Stimulated activated CD4-positive, alpha-beta T cell treated with anti-CD3 and anti-CD28 coated beads, Interleukin-12 subunit alpha, Interleukin-12 subunit beta, amount 100 ng/mL, for 48 hours (primary cell): ENCODE results near the gene B4GALT6.
"Not testable (repeated sequence)": the region's sequence is repeated elsewhere in the genome, so short reads cannot be mapped to it uniquely, and the experiment has no call there.

Experiments used
- DNase-seq, 3 donors: peaks; one replicate each; pipeline ENCODE4 v3.0.0-alpha.2; 2020; ENCODE audit warnings: low read depth in 2 of 3, low spot score in 1 of 3

Gene B4GALT6, protein sequence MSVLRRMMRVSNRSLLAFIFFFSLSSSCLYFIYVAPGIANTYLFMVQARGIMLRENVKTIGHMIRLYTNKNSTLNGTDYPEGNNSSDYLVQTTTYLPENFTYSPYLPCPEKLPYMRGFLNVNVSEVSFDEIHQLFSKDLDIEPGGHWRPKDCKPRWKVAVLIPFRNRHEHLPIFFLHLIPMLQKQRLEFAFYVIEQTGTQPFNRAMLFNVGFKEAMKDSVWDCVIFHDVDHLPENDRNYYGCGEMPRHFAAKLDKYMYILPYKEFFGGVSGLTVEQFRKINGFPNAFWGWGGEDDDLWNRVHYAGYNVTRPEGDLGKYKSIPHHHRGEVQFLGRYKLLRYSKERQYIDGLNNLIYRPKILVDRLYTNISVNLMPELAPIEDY

DNA sequence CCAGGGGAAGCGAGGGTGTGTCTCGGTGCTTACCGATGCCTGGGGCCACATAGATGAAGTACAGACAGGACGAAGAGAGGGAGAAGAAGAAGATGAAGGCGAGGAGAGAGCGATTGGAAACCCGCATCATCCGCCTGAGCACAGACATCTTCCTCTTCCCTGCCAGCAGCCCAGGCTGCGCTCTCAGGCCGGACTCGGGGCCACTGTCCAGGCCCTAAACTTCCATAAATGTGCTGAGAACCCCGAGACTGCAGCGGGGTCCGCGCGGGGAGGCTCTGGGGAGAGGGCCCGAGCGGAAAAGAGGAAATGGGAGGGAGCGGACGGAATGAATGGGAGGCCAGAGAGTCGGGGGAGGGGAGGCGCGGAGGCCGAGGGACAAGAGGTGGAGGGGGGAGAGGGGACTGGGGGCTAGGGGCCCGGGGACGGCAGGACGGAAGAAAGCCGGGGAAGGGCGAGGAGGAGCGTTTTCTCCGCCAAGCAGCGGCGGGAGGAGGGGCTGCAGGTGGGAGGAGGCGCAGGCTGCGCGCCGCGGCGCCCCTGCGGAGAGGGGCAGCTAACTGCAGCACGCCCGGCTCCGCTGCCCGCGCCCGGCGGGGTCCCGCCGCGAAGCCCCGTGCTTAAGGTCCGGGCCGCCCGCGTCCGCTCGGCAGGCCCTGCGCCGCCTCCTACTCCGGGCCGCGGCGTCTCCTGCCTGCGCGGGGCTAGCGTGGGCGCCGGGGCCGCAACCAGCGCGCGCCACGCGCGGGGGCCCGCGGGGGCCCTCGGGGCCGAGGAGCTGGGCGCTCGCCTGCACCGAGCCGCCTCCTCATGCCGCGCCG, at the start of gene B4GALT6:
TSS of gene B4GALT6 (minus strand) at position 303 of the 818 bp plus-strand sequence. CDS start at position 148, 155 bp downstream.
- no peak for DNase-seq

DNA sequence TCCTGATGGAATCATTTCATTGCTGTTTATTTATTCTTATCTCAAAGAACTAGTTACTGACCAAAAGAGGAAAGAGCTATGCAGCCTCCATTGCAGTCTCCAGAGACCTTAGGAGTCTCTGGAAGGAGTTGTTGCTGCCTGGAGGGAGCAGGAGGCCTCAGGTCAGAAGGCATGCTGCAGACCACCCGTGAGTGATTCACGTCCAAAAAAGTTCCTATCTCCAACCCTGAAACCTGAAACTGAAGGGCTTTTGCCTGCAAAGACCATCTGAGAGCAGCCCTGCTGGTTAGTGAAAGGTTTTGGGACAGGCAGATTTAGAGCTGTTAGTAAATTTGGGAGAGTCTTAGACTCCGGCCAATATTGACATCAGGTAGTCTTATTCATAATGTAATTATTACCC, 47.2 kb upstream of the B4GALT6 start:
- DNase-seq, result no peak

DNA sequence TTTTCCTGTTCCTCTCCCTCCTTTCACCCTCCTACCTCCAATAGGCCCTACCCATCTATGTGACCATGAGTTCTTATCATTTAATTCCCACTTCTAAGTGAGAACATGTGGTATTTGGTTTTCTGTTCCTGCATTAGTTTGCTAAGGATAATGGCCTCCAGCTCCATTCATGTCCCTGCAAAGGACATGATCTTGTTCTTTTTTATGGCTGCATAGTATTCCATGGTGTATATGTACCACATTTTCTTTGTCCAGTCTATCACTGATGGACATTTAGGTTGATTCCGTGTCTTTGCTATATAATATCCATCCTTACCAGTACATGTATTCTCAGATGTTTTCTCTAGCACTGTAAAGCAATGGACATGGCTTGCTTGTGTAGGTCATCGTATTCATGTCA, 44.8 kb upstream of the B4GALT6 start:
- not testable (repeated sequence) for DNase-seq

DNA sequence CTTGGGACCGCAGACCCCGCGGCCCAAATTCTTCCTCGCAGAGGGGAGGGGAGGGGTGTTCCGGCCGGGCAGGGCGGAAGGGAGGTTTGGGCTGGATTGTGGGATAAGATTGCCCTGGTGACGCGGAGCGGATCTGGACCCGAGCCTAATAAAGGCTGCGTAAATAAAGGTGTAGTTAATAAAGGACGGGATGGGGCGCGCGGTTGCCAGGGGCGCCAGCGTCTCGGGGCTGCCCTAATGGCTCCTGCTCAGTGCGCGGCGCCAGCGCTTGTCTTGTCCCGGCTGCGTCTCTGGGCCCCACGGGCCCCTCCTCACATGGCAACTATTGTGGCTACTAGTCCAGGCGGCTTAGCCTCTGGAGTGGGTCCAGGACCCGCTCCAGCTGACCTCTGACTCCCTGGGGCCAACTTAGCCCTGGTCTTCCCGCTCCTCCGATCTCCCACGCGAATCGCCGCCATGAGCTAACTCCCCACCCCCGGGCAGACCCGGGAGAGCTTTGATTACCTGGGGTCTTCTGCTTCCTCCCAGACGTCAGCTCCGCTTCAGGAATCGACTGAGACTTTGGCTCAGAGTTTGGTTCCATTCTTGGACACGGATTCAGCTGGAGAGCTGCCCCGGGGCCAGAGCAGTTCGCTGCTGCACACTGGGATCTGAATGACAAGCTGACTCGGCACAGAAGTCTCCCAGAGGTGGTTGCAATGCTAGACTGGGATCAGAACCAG, 39.8 kb upstream of the B4GALT6 start:
- DNase-seq, result no peak

DNA sequence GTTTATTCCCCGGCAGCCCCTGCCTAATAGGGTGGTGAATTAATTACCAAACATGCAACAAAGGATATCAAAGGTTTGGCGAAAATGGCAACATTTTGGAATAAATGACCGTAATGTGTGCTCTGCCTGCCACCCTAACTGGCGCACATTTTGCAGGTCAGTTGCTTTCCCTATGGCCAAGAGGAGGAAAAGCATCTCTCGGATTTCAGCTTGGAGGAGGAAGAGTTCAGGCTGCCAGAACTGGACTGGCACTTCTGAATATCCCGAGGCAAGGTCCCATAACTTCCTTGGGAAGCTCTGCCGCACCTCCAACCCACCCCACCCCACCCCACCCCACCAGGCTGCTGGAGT, 39.2 kb upstream of the B4GALT6 start:
- DNase-seq, result no peak

DNA sequence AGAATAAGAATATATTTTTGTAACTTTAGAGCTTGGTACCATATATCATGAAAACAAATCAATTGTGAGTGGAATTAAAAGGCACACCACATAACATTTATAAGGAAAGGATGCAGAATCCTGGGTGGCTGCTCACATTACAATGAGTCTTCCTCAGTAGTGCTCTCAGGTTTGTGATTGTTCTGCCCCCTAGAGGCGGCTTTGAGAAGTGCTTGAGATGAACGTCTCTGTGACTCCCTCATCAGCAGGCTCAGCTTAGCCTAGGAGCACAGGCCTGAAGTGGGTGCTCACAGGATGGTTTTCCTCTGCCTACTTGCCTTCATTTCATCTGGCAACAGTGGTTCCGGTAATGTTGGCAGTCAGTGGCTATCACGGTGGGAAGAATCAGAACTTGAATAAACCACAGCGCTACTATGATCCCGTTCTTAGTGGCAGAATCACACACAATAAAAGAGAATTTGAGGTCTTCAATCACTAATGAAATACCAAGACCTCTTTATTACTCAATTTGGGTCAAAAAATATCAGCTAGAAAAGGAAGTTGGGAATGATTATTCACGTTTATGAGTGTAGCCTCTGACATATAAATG, 38.1 kb upstream of the B4GALT6 start:
- DNase-seq, result peak; percentile 62 to 84 (median 64)

DNA sequence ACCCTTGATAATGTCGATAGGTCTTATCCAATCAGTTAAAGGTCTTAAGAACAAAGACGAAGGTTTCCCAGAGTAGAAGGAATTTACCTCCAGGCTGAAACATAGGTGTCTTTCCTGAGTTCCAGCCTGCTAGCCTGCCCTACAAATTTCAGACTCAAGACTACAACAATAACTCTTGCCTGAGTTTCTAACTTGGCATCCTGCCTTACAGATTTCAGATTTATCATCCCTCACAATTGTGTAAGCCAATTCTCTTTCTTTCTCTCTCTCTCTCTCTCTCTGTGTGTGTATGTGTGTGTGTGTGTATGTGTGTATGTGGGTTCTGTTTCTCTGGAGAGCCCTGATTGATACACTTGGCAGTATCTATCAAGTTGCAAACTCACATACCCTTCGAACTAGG, 37.2 kb upstream of the B4GALT6 start:
- no peak for DNase-seq

DNA sequence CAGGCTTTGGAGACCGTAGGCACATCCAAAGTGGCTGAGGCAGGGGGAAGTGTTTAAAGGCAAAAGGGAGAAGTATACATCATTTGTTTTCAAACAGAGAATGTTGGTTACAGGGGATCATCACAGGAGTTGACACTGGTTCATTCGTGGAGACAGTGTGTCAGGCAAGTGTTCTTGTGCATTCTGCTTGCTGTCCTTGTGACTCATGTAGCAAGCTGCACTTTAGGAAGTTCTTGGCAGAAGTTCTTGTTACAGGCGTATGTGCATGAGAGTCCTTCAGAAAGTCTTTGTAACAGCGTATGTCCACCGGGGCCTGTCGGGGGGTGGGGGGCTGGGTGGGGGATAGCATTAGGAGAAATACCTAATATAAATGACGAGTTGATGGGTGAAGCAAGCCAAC, 36.5 kb upstream of the B4GALT6 start:
- no peak for DNase-seq

DNA sequence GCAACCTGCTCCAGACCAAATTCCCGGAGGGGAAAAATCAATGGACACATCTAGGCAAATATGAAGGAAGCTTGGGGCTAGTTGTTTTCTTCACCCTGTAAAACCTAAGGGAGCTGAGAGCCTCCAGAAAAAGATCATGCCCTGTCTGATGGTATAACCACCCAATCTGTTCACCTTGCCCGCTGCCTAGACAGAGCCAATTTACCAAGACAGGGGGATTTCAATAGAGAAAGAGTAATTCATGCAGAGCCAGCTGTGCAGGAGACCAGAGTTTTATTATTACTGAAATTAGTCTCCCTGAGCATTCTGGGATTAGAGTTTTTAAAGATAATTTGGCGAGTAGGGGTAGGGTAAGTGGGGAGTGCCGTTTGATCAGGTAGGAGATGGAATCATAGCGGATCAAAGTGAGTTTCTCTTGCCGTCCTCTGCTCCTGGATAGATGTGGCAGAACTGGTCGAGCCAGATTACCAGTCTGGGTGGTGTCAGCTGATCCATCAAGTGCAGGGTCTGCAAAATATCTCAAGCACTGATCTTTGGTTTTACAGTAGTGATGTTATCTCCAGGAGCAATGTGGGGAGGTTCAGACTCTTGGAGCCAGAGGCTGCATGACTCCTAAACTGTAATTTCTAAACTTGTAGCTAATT, 35.1 kb upstream of the B4GALT6 start:
- no peak for DNase-seq

DNA sequence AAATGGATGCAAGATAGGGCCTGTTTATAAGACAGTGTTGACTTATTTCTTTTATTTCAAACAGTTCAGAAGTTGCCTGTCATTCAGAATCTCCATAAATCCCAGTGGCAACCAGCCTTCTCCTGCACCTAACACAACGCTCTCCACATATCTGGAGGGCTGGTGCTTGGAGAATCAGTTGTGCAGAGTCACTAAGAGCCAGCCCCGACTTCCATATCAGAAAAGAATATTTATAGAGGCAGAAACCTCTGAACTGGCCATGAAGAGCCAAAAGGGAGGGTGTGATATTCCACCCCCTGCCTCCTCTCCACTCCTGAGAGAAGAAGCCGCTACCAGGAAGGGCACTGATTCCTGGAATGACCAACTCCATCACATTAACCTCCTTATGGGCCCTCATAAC, 34.0 kb upstream of the B4GALT6 start:
- DNase-seq, result no peak

DNA sequence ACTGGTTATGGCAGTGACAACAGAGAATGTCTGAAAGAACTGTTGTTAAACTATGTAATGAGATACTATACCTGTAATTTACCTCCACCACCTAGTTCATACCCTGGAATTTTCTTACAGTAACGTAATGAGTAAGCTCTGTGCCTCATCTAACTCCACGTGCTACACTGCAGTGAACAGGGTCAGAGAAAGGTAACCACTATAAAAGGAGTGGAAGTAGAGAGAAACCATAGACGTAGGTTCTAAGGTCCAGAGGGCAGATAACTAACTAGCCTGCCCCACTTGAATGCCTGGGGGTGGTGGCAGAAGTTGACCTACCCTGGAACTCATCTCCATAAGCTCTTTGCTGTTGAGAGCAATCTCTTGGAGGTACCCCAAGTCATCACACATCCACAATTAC, 32.0 kb upstream of the B4GALT6 start:
- no peak for DNase-seq

DNA sequence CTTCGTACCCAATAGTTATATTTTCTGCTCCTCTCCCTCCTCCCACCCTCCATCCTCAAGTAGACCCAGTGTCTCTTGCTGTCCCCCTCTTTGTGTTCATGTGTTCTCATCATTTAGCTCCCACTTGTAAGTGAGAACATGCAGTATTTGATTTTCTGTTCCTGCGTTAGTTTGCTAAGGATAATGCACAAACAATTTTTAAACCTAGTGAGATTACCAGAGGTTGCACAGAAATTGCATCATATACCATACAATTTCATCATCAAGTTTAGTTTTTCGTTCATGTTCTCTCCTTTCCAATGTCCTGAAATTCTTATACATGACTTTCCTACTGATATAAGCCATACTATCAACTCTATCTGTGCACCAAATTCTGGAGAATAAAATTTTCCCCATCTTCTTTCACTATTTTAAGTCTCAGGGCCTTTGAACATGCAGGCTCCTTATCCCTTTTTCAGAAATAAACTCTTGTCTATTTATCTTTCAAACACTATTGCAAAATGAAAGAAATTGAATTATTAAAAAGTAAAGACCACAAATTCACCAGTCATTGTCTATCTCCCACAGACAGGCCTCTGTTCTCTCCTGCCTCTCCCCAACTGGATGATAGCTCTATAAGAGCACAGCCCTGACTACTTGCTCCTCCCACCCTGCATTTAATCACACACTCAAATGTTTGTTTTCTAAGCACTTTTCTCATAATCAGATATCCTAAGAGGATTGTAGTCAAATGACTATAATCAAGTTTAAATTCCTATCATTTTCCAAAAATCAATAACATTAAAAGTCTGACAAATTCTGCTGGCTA, 27.2 kb upstream of the B4GALT6 start:
- DNase-seq, result no peak

DNA sequence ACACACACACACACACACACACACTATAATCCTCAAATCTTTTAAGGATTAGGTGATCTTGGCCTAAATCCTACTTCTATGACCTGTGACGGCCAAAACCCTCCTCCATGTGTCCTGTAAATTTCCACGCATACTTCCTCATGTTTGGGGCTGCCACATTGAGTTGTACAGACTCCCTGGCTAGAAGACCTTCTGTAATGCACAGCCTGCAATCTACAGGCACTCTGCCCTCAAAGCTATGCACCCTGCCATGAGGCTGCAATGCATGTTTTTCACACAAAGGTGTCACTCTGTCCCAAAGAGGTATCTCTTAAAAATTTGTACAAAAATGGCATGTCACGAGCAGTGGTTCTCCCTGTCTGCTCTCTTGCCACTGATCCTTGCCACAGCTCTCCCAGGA, 26.4 kb upstream of the B4GALT6 start:
- no peak for DNase-seq

DNA sequence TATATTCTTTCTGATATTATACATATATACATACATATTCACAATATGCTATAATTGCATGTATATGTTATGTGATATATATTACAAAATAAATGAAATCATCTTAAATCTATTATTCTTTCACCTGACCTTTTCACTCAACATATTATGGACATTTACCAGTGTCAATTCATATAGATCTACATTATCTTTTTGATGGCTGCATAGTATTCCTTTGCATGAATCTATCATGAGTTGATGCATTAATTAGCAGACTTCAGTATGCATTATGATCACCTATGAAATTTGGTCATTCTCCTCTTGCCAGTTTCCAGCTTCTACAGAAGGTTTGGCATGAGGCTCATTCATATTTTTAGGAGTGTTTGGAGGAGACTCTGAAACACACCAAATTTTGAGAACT, 23.4 kb upstream of the B4GALT6 start:
- DNase-seq, result no peak

DNA sequence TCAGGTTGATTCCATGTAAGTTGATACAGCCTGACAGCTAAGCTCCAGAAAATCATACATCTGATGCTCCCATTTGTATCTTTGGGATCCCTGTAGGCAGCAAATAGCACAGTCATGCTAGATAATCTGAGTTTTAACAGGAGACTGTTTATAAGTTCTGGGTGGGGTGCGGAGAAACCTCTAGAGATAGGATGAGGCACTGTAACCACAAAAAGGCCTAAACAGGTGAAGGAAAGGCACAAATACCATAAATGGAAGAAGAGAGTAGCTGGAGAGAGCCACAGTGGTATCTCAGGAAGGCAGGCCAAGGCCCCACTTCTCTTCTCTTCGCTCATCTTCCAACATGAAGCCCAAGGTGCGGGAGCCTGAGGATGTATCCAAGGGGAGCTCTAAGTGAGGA, 18.1 kb upstream of the B4GALT6 start:
- DNase-seq, result no peak

DNA sequence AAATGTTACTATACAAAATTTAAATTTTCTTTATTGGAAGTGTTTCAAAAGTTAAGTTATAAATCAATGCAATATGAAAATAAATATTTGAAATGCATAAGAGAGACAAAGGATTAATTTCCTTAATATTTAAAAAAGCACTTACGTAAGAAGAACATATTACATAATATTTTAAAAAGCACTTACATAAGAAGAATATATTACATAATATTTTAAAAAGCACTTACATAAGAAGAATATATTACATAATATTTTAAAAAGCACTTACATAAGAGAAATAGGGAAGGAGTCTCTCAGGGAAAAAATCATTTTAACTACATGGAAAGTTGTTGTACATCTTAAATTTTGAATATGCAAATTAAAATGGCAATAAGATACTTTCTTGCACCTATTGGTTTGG, 17.4 kb upstream of the B4GALT6 start:
- DNase-seq, result no peak

DNA sequence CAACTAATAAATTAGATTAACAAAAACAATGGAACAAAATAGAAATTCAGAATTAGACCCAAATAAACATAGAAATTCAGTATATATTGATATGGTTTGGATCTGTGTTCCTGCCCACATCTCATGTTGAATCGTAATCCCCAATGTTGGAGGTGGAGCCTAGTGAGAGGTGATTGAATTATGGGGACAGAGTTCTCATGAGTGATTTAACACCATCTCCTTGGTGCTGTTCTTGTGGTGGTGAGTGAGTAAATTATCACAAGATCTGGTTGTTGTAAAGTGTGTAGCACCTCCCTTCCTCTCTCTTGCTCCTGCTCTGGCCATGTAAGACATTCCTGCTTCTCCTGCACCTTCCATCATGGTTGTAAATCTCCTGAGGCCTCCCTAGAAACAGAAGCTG, 16.6 kb upstream of the B4GALT6 start:
- no peak for DNase-seq

DNA sequence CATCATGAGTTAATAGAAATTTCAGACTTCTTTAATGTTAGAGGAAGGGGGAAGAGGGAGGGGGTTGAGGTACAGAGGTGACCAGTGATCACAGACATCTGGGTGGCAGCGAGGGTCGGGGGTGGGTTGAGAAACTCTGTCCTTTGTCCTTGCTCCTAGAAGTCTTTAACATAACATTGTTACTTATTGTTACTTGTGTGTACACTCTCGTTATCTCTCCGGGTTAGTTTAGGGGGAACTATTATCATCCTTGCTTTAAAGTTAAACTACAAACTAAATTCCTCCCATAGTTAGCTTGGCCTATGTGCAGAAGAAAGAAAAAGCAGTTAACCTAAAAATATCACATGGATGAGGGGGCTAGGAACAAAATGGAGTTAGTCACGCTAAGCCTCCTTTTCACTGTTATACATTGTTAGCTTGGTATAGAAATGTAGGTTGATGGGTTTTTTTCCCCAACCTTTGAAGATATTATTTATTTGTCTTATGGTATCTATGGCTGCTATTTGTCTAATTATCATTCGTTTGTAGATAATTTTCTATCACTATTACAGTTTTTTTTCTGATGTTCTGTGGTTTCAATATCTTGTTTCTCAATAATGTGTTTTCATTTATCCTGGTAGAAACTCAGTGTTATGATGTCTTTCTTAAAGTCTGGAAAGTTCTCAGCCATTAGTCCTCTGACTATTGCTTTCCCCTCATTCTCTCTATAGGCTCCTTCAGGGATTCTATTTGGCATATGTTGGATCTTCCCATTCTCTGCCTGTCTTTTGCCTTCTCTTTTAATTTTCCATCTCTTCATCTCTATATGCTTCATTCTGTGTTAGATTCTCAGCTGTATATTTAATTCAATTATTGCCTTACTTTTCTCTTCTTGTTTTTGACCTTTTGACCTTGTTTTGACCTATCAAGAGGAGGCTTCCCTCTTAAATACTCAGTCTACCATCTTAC, 13.2 kb upstream of the B4GALT6 start:
- DNase-seq, result no peak

DNA sequence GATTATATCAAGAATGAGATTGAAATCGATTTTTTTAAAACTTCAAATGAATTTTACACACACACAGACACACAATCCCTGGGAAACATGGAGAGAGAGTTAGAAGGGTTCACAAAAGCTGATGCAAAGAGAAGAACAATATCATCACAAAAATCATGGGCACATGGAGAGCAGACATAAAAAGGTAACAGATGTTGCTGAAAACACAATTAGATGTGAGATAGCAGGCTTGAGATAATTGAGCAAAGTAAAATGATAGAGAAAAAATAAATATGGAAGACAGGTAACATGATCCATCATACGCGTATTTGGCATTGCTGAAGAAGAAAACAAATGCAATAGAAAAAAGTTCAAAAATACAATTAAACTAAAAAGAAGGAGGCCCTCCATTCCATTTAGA, 11.6 kb upstream of the B4GALT6 start:
- DNase-seq, result no peak
